ENCODE results near the gene MLPH. TPM values are rescaled to one million over a fixed set of nuclear protein-coding genes. Genes with fewer than 3 reads are reported as not detected.

The MLPH gene
- total RNA-seq, 1 experiment from 2014 or later = 237 TPM

GRCh38 chr2:237604391-237604790 lies 117.3 kb downstream of the MLPH start:
- Histone ChIP-seq H3K4me1 (replicated peaks; ENCODE audit: insufficient read depth) (no peaks in the 10 kb centered on the region), H3K27ac (no peak overlapping the region), H3K4me3 (no peak overlapping the region), H3K9me3 (ENCODE audit: insufficient read depth, low read depth) (no peaks in the 10 kb centered on the region), H4K20me1 (ENCODE audit: insufficient read depth) (no peaks in the 10 kb centered on the region), H3F3A (ENCODE audit: insufficient read depth, low read depth) (no peaks in the 10 kb centered on the region; the same call in 1 of the 2 replicates), H3K4me2 (no peak overlapping the region), H2AFZ (no peak overlapping the region), H3K9me2 (ENCODE audit: insufficient read depth) (no peaks in the 10 kb centered on the region), H3K27me3 (ENCODE audit: insufficient read depth, low read depth) (no peaks in the 10 kb centered on the region), H3K79me2 (ENCODE audit: low read depth) (no peaks in the 10 kb centered on the region), H3K36me3 (ENCODE audit: low read depth) (no peaks in the 10 kb centered on the region)
- ChIA-PET POLR2A (ENCODE audit: unreplicated experiment) (interaction anchor here (0.8 kb wide), 1 partner anchor 100 kb away, joined by 18 read pairs; no protein-coding TSS in a partner anchor), CTCF (interaction anchor here (0.6 kb wide), 2 partner anchors 11 to 438 kb away, joined by 3 to 5 read pairs; no protein-coding TSS in a partner anchor)
- DNase-seq = no peak
- no peak for TF ChIP-seq CTCF (conservative IDR thresholded peaks at IDR 0.05)
- no peak for TF ChIP-seq EZH2 (IDR thresholded peaks at IDR 0.05; ENCODE audit: low read depth)
- intact Hi-C loops (cut with micrococcal nuclease; ENCODE audit: unreplicated experiment) = no loop called here
- BruUV-seq (replicated peaks) = no TSS peak

Small RNA genes within 50 kb of the gene (microRNA-seq; reads per million reads assigned to microRNA genes)
- gene MIR6811 (ENCODE audit: borderline number of aligned reads, borderline replicate concordance) = not detected

Other genes starting within 250 kb of the MLPH start
- 0.57 and 0.75 TPM in 2 replicates for gene COL6A3, start 73.1 kb upstream of the MLPH start, total RNA-seq (2021)
- not detected in 2 replicates for gene PRLH, start 79.3 kb downstream of the MLPH start, total RNA-seq (2021)
- gene RAB17, start 103.5 kb downstream of the MLPH start, total RNA-seq (2021) = 86.3 and 88.1 TPM in 2 replicates
- gene LRRFIP1, start 140.3 kb downstream of the MLPH start, total RNA-seq (2021) = 221 and 238 TPM in 2 replicates

Data from PC-9 (cell line).